Measurements from ENCODE around the gene ADAMTSL5. TPM values are rescaled to one million over a fixed set of nuclear protein-coding genes. Genes with fewer than 3 reads are reported as not detected.

Gene ADAMTSL5
- total and polyA plus RNA-seq, 9 of the 15 experiments (the other 6 are each of a cell fraction or from before 2014, with no cell fraction given), result 1.0 to 11.6 (median 4.1) TPM

DNA sequence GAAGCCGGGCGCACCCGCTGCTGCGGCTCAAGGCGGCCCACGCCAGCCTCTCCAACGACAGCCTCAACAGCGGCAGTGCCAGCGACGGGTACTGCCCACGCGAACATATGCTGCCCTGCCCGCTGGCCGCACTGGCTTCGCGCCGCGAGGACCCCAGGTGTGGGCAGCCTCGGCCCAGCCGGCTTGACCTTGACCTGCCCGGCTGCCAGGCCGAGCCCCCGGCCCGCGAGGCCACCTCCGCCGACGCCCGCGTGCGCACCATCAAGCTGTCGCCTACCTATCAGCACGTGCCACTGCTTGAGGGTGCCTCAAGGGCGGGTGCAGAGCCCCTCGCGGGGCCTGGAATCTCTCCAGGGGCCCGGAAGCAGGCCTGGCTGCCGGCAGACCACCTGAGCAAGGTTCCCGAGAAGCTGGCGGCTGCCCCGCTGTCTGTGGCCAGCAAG lies 46.8 kb downstream of the ADAMTSL5 start (continued):
- TF ChIP-seq ZNF740 (CRISPR knock-in tag; IDR thresholded peaks at IDR 0.05), result no peak
- no peak for TF ChIP-seq ZNF740 (tag; IDR thresholded peaks at IDR 0.05)

DNA sequence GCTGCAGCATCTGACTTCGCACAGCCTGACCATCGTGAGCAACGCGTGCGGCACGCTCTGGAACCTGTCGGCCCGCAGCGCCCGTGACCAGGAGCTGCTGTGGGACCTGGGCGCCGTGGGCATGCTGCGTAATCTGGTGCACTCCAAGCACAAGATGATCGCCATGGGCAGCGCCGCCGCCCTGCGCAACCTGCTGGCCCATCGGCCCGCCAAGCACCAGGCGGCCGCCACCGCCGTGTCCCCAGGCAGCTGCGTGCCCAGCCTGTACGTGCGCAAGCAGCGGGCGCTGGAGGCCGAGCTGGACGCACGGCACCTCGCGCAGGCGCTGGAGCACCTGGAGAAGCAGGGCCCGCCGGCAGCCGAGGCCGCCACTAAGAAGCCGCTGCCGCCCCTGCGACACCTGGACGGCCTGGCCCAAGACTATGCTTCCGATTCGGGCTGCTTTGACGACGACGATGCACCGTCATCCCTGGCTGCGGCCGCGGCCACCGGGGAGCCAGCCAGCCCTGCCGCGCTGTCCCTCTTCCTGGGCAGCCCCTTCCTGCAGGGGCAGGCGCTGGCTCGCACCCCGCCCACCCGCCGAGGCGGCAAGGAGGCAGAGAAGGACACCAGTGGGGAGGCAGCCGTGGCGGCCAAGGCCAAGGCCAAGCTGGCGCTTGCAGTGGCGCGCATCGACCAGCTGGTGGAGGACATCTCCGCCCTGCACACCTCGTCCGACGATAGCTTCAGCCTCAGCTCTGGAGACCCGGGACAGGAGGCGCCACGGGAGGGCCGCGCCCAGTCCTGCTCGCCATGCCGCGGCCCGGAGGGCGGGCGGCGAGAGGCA lies 47.4 kb downstream of the ADAMTSL5 start:
- POLR2A ChIA-PET, result interaction anchor here (0.6 to 1.6 kb wide), 2 partner anchors 10 to 82 kb away, joined by 3 to 6 read pairs; no protein-coding TSS in a partner anchor
- ATAC-seq, result no peak
- H3K4me2 ChIP-seq (ENCODE audit: insufficient read depth, low read length), result no peak overlapping the region
- peaks cover 5% of the 10 kb centered on the region; the same call in 1 of the 2 replicates for H4K20me1 ChIP-seq (replicated peaks; ENCODE audit: control insufficient read depth, insufficient read depth, low read length)
- no peak overlapping the region for H2AFZ ChIP-seq (ENCODE audit: low read depth, low read length)
- intact Hi-C loops (cut with micrococcal nuclease), result no loop called here
- no peak overlapping the region for H3K9ac ChIP-seq (ENCODE audit: insufficient read depth in 1 of 2, low read depth in 2 of 2, low read length in 2 of 2)
- H3K4me3 ChIP-seq, result no peak overlapping the region
- peaks cover 5% of the 10 kb centered on the region; the same call in 2 of the 3 replicates for H3K79me2 ChIP-seq (ENCODE audit: control insufficient read depth, insufficient read depth, low read length)
- no peak for FAIRE-seq
- TF ChIP-seq, protein P1, sequence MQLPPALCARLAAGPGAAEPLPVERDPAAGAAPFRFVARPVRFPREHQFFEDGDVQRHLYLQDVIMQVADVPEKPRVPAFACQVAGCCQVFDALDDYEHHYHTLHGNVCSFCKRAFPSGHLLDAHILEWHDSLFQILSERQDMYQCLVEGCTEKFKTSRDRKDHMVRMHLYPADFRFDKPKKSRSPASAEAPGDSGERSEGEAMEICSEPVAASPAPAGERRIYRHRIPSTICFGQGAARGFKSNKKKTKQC (CRISPR knock-in tag; IDR thresholded peaks at IDR 0.05), result no peak
- TF ChIP-seq RBFOX2 (IDR thresholded peaks at IDR 0.05; ENCODE audit: low read depth, low read length) (0 out of 2 replicates have a peak, but pooled peaks have one; percentile 21), POLR2G (IDR thresholded peaks at IDR 0.05; ENCODE audit: low read depth, low read length) (peak; percentile 12; the same call in 1 of the 2 replicates)
- TF ChIP-seq, protein P2, sequence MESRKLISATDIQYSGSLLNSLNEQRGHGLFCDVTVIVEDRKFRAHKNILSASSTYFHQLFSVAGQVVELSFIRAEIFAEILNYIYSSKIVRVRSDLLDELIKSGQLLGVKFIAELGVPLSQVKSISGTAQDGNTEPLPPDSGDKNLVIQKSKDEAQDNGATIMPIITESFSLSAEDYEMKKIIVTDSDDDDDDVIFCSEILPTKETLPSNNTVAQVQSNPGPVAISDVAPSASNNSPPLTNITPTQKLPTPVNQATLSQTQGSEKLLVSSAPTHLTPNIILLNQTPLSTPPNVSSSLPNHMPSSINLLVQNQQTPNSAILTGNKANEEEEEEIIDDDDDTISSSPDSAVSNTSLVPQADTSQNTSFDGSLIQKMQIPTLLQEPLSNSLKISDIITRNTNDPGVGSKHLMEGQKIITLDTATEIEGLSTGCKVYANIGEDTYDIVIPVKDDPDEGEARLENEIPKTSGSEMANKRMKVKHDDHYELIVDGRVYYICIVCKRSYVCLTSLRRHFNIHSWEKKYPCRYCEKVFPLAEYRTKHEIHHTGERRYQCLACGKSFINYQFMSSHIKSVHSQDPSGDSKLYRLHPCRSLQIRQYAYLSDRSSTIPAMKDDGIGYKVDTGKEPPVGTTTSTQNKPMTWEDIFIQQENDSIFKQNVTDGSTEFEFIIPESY (CRISPR knock-in tag; IDR thresholded peaks at IDR 0.05), result peak; percentile 92
- no peak for DNase-seq (ENCODE audit: extremely low read depth in 1 of 4, low spot score in 3 of 4)
- H3K9me1 ChIP-seq (ENCODE audit: control insufficient read depth, insufficient read depth, low read length), result no peaks in the 10 kb centered on the region
- 92% methylated on average over 37 of the region's 83 CpGs for WGBS (ENCODE audit: insufficient coverage, low coverage, missing lambda C conversion rate)
- BruUV-seq (replicated peaks), result no TSS peak
- no peak overlapping the region for H3K27ac ChIP-seq (ENCODE audit: extremely low read depth, low read depth, low read length)
- in situ Hi-C loops (cut with MboI), result no loop called here
- no peaks in the 10 kb centered on the region for H3K27me3 ChIP-seq (ENCODE audit: control insufficient read depth in 2 of 2, insufficient read depth in 2 of 2, low read length in 2 of 2)
- peaks cover 0 to 54% of the 10 kb centered on the region in 2 experiments; a peak in 2 of 5 replicates for H3K4me1 ChIP-seq (replicated peaks in 1 of 2; ENCODE audit: control insufficient read depth in 2 of 2, insufficient read depth in 2 of 2, low read length in 2 of 2)
- peaks cover 2% of the 10 kb centered on the region; the same call in 1 of the 3 replicates for H3K36me3 ChIP-seq (ENCODE audit: control insufficient read depth, insufficient read depth, low read length)
- CTCF ChIA-PET (ENCODE audit: low intra/inter-chr PET ratio), result no interaction called here
- H3K9me3 ChIP-seq (replicated peaks; ENCODE audit: control insufficient read depth, insufficient read depth, low read depth, low read length), result no peaks in the 10 kb centered on the region
